GM19025 (cell line): ENCODE data around the gene NRP2.

Source experiments
- ATAC-seq: cut with Tn5 transposase; IDR thresholded peaks from one replicate; pipeline ENCODE4 v1.9.1; 2021; ENCODE audit warnings: mild to moderate bottlenecking, low read depth, moderate library complexity; ENCODE audit not compliant: unreplicated experiment

The NRP2 gene

DNA sequence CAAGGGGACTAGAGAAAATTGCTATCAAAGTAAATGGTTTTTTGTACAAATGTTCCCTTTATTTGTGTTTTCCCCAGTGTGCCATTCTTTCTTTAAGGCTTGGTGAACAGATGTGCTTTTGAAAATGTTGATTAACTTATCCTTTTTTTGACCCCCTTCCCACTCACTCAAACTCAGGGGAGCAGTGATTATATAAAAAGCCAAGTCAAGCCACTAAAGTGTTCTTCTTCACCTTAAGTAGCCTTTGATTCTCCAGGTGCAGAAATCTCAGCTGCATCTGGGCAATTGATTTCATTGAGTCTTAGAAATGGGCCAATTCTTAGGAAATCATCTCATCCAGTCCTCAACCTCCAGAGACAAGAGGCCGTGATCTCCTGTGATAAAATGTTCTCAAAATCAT, 107.6 kb downstream of the NRP2 start:
- ATAC-seq, result no peak

DNA sequence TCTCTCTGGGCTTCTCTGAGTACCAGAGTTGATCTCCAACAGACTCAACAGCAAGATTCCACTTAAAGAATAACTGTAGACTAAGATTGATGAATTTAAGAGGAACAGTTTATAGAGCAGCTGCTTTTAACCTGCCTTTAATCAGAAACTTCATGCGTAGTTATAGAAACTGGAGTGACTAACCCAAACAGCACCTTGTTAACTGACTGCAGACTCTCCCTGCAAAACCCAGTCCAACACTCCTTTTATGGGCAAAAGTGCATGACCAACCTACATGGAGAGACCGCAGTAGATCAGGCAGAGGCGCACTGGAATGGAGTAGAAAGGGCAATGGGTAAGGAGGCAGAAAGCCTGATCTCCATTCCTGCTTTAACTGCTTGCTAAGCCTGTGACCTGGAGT, 110.6 kb downstream of the NRP2 start:
- ATAC-seq, result no peak

DNA sequence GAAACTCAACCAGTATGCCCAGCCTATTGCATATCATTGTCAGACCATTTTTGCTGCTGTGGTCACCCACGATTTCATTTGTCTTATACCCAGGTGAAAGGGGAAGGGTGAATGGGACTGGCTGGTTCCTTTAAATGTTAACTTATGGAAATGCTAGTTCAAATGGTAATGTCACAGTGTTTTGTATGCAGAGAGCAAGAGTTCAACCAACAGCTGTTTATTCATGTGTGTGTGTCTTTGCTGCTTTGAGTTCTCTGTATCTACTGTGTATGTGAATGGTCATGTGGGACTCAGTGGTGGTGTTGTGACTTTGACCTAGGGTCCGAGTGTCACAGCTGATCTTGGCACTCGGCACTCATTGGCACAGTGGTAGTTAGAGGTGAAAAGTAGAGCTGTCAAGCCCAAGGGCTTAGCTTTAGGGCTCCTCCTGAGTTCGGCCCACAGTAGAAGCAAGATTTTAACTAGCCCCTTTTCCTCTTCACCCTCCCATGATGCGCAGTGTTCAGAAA, 114.6 kb downstream of the NRP2 start:
- ATAC-seq, result no peak

DNA sequence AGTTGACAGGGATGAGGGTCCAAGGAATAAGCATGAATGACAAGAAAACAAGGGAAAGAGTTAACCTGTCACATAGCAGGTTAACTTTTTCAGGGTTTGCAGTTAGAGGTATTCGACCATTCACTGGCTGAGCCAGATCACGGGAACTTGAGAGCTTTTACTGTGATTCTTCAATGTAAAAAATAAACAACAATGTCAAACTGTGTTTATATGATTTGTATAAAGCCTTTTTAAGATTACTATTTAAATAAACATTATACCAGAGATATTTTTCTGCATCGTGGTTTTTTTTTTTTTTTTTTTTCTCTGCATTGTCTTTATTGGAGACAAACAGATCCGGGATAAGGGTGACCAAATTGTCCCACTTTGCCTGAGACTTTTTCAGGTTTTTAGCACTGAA, 115.6 kb downstream of the NRP2 start:
- no peak for ATAC-seq

DNA sequence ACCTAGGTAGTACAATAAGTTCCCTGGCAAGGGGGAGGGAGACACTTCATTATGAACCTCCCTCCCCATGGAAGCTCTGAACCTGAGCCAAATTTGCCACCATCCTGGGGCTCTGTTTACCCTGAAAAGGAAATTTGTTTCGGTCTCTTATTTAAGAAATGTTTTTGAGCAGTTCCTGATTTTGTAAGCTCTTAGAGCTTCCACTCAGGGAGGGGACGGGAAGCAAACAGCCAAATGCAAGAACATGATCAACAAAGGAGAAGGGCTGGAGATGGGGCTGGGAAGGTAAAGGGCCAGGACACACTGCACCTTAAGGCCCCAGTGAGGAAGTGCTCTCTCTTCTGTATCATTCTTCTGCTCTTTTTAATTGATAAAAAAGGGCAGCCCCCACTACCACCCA, 117.9 kb downstream of the NRP2 start:
- ATAC-seq, result no peak

DNA sequence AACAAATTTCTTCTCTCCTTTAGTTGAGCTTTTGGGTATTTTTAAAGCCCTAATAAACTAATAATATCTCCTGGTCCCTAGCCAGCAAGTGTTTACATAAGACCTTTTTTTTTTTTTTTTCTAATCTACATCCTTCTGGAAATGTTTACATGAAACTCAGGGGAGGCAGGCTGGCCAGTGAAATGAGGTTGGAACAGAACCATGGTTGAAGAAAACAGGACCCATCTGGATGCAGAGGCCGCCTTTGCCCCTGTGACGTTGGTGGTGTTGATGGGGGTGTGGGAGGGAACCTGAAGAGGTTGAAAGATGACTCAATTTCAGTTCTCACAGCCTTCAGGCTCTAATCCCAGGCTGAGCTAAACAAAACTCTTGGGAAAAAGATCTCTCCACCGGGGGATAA, 118.5 kb downstream of the NRP2 start:
- ATAC-seq, result no peak

DNA sequence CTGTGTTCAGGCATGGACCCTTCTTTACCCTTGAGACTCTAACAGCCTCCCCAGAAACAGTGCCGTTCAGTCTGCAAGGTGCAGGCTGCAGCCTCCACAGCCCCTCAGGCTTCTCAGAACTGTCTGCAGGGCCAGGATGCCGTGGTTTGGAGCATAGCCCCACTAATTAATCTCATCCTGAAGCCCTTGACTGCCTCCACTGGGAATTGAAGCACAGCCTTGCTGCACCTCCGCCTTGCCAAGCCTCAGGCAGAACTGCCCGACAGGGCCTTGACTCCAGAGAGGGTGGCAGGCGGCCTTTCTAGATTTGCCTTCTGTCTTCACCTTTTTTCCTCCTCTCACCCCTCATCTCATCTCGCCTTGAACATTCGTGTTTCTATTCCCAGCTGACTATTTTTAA, 119.8 kb downstream of the NRP2 start:
- ATAC-seq, result no peak

DNA sequence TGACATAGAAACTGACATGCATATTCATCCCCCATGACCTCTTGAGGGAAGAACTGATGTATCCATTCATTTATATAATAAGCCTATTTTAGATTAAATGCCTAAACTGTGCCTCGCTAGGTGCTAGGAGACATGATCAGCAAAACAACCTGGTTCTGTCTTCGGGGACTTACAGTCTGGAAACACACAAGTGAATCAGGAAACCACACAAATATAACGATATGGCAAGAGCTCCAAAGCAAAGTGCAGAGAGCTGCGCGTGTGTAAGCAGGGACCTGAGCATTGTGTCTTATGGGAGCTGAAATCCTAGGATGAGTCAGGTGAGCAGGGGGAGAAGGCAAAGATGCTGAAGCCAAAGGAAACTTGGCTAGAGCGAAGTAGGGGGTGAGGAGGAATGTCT, 120.6 kb downstream of the NRP2 start:
- ATAC-seq, result no peak

DNA sequence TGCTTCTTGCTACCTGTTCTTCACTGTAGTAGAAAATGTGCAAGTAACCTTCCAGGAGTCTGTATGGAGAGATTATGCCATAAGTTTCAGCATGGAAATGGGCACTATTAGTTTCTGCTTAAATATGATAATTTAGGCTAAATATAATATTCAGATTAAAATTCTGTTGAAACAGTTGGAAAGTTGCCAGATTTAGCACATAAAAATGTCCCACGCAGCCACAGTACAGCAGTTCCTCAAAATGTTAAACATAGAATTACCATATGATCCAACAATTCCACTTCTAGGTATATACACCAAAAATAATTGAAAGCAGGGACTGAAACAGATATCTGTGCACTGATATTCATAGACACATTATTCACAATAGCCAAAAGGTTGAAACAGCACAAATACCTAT, 121.2 kb downstream of the NRP2 start:
- no peak for ATAC-seq

DNA sequence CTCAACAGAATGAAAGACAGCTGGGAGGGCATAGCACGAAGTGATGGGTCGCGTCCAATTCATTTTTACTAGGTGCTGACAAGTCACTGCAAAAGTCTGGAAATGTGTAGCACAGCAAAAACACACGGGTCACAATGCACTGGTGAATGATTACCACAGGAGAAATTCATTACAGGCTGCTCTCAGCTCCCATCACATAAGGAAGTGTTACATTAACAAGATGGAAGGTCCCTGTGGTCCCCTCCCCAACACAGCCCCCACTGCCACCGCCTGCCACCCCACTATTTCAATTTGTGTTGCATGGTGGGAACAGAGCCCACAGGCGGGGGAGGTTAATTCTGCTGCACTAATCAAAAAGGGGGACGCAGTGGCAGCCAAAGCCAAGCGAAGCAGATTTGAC, 122.8 kb downstream of the NRP2 start:
- ATAC-seq, result no peak

DNA sequence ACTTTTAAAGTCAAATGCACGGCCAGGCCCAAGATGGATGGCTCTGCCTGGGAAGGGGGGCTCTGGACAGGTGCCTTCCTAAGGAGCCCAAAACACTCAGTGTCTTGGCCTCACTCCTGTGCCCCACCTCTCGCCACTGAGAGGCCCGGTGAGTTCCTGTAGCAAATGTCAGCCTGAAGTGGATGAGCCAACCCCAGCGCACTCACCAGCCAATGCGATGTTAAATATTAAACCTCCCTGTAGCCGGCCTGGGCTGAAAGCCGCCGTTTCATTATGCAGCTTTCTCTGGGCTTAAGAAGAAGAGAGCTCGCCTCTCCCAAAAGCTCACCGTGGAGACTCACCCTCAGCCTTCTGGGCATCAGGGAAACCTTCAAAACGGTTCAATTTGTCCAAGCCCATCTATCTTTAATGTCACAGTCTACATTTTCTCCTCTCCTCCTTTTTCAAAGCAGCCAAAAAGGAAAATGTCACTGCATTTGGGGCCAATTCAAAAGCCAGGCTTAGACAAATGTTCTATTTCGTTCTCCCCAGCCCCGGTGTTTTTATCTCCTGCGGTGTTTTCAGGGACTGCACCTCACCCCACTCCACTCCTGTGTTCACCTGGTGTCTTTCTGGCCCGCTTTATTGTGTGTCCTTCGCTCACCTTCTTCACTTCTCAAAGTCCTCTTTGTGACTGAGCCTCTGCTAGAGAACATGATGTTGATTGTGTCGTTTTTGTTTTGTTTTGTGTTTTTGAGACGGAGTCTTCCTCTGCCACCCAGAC, 124.0 kb downstream of the NRP2 start:
- no peak for ATAC-seq

DNA sequence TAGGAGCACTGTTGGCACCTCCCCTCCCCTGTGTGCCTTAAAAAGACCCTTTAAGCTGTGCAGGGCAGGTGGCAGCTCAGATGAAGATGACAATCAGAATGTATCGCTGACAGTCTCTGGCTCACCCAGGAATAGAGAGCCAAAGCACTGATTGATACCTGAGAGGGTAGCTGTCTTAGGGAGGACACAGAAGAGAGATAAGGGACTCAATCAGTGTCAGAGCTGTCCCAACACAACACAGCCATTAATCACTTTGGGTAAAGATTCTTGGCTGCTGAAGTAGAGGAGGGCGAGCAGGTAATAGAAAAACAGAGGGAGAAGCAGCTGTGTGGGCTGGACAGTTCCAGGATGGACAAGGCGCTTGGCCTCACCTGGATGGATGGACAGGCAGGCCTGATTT, 124.9 kb downstream of the NRP2 start:
- no peak for ATAC-seq

DNA sequence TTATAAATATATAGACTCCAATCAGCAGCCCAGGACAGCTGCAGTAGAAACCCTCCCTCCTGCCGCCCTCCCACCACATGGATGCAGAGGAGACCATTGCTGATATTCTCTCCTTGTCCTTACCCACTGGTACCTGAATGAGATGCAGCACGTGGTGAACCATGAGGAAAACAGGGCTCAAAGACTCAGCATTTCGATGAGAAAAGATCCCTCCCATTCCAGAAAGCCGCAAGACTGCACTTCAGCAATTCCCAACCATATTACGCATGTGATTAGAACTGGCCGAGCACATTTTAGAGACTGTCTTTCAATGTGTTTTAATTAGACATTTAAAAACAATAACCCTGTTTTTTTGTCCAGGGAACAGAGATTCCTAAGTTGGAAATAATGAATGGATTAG, 125.5 kb downstream of the NRP2 start:
- no peak for ATAC-seq

DNA sequence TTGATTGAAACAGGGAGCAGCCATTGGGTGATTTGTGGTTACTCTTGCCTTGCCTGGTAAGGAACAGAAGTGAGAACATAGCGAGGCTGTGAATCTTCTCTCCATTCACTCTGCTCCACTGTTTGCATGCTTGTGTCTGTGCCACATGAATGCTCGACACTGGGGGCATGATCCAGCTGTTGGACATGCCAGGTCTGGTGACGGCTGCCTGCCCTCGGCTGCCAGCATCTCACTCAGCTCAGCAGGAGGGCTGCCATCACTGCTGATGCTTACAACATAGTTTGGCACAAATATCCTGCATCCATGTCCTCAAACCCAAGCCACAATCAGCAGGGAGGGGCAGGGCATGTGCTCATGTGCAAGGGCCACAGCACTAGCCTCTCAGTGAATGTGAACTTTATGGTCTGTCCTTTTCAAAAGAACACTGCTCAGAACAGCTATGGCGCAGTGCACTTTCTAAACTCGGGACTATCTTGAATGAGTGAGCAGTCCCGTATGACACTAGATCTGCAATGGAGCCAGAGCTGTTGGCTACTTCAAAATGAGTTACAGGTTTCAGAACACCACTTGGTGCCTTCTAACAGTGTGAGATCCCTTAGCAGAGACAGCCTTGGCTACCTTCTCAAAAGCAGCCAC, 126.3 kb downstream of the NRP2 start:
- ATAC-seq, result no peak

DNA sequence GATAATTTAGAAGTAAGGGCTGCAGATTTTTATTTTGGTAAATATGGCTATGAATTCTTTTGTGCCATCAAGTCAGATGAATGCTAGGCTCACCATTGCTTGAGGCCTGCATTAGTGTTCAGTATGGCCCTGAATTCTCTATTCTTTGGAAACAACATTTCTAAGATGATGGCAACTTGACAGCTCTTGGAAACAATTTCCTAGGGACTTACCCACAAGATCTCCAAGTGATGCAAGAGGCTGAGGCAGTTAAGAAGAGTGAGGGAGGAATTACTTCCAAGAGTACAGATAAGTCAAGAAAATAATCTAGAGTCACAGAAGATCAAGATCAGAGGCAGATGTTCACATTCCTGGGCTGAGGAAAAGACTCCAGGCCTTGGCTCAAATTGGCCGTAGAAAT, 129.1 kb downstream of the NRP2 start:
- ATAC-seq, result no peak

DNA sequence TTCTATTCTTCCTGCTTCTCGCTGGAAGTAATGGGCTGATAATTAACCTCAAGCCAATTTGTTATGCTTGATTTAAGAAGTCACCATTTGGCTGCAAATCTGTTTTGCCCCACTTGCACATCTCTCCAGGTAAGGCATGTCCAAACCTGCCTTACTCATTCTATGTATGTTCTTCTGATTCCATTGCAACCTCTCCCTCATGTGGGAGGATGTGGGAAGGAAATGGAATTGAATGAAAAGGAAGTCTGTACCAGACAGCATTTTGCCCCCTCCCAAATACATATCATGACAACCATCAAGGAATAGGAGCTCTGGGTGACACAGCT, 131.7 kb downstream of the NRP2 start:
- ATAC-seq, result no peak

DNA sequence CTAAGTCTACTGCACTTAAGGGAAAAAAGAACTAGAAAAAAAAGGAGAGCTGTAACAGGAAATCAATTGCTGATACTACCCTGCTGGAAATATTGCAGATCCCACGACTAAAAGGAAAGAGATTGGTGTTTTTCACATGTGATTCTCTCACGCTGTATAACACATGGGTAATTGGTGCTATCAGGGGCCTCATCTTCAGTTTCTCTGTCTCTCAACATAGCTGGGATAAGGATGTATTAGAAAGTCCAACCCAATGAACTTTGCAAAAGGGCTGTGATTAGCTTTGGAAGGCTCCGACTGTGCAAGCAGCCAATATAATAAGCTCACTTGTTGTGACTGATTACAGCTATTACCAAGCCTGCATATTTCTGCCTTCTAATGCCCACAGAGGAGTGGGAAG, 133.4 kb downstream of the NRP2 start:
- no peak for ATAC-seq

DNA sequence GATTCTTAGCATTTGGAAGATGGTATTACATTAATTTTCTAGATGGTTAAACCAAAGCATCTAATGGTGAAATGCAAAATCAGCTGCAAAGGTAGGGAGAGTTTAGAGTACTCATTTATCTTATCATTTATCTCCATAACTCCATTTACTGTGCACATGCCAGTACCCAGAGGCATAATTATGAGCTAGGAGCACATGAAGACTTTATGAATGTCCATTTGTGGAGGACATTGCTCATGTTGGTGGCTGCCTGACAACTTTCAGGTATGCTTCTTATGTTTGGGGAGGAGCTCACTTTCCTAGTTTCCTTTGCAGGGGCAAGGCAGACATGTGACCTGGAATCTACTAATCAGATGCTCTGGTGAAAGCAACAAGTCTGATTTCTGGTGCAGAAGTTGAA, 134.0 kb downstream of the NRP2 start:
- ATAC-seq, result no peak

DNA sequence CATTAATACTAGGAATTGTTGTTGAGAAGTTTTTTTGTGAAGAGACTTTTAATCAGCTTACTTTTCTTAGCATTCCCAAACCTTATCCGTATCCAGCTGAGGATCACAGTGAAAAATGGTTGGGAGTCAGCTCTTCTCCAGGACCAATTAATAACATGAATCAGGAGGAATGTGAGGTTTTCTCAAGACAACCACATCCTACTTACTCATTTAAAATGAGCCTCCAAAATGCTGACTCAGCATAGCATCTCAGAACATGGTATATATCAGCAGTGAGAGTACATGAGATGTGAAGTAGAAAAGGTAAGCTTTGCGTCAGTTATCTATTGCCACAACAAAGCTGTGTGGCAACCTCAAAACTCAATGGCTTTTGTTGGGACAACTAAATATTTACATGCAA, 140.3 kb downstream of the NRP2 start:
- no peak for ATAC-seq

DNA sequence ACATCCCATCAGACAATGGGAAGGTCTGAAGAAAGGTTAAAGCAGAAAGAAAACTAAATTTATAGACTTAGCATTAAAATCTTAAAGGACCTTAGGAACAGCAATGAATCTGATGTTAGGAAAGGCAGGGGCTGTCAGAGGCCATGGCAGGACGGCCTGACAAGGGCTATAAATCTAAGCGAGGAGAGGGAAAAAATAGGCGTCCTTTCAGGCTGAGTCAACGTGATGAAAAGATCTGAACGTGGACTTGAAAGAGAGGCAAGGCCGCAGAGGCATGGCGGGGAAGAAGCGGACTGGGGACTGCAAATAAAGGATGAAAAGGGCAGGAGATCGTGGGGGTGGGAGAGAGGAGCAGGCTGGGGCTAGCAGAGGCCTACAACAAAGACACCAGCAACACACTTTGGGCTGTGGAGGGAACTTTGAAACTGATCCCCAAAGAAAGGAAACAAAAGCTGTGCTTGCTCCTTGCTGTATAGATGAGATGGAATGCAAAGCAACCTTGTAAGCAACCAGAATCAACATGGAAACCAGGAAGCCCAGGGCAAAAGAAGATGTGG, 145.6 kb downstream of the NRP2 start:
- ATAC-seq, result no peak

DNA sequence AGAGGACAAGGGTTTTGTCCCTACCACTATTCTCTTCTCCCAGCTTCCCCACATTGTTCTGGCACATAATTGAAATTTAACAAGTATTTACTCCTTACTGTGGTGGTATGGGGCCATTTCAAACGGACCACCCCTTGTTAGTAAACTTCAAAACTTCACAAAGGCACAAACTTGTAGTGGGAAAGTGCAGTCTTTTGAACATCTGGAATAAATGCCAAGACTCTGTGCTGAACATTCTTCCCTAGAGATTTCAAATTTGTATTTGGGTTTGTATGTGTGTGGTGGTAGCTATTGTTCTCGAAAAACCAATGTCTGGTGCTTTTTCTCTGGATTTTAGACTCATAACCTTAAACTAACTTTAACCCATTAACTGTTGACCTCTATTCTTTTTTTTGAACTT, 151.6 kb downstream of the NRP2 start:
- ATAC-seq, result no peak

DNA sequence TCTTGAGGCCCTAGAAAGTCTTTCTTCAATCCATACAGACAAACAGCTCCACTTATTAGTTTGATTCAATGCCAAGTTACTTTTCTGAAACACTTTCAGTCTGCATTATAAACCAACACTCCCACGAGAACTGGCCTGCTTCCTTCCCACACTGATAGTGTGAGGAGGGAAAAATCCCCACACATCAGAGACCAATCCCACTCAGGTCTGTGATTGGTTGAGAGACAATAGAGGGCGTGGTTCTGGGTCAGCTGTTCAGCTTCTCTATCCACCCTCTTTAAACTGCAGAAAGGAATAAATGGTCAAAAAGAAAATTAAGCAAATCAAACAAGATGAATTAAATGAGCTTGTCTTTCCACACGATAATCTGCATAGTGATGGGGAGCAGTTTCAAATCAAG, 152.5 kb downstream of the NRP2 start:
- ATAC-seq, result no peak
